AML-193 (cell line): ENCODE results near the gene DOCK8.
A peak's percentile ranks its signal among the peaks of the same experiment; 100 is the strongest.
"Not testable (repeated sequence)": the region's sequence is repeated elsewhere in the genome, so short reads cannot be mapped to it uniquely, and the experiment has no call there.

ENCODE experiments used
- DNase-seq, 2 experiments: peaks; one replicate each; lab custom pipeline; 2025; lab: John Stamatoyannopoulos, UW

DOCK8 gene

DNA sequence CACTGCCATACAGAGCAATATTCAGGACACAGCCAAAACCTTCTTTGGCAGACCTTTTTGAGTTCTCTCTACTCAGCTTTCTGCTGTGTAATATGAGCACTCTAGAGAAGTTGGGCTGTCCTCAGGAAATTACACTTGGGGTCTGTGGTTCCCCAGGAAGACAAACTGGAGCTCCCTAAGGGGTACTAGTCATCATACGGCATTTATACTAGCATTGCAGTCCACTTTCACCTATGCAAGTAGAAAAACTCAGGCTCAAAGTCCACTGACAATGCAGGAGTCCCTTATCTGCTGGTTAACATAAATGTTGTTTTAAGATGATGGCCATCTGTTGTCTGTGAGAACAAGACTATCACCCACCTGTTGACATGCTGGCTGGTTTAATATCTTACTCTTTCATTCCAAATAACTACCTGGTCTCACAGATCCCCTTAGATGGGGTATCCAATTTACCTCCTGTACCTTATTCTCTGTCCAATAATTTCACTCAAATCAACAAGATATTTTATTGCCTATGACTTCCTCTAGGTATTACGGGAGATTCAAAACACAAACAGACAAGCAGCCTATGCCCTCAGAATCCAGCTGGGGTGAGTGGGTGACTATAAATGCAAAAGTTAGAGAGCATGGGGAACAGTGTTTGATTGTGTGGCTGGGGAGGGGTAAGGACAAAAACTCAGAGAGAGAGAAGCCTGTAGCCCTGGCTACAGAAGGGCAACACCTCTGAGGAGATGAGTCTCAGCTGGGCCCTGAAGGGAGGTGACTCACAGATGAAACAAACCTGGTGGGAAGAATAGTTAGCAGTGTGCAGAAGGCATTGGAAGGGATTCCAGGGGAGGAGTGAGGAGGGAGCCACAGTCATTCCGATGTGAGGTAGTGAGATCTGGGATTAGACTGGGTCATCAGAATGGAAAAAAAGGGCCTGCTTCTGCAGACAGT is 10.2 kb downstream of the DOCK8 start:
- no peak for DNase-seq

DNA sequence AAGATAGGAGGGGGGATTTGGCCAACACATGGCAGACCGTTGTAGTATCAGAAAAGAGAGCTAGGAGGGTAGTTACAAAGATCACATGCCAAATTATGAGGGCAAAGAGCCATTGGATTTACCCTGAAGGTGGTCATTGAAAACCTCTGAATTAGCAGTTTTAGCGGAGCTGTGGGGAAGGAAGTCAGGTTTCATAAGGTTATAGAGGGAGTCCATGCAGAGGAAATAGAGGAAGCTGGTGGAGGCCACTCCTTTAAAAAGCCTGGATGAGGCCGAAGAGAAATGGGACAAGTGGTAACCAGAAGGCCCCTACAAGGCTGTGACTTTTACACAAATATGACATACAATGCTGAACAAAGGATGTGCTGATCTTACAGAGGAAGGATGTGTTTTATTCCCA is 13.2 kb downstream of the DOCK8 start:
- peak; percentile 58 to 75 for DNase-seq

DNA sequence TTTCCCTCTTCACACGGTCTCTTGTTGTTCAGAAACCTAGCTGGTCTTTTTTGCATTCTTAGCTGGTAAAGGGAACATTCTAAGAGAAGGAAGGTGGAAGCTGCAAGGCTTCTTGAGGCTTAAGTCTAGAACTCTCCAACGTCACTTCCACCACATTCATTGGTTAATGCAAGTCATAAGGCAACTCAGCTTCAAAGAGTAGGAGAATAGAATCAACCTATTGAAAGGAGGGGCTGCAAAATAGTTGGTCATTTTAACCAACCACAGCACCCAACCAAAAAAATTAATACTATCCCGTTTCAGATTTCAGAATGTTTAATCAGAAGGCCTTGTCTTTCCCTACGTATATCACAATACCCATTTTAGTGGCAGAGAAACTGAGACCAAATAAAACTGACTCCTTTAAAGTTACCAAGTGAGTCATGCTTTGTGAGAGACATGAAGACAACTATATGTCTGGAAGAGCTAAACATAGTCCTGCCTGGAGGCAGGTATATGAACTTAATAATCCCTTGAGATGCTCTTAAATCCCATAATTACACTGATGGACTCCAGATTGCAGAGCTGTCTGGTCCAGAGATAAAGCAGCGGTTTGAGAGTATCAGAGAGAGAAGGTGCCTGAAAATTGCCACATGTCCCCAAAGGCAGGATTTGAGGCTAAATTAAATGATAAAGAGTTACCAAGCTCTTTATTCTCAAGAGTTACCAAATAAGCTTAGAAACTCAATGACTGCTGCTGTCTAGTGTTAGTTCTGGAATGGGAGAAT is 14.4 kb downstream of the DOCK8 start:
- no peak for DNase-seq

DNA sequence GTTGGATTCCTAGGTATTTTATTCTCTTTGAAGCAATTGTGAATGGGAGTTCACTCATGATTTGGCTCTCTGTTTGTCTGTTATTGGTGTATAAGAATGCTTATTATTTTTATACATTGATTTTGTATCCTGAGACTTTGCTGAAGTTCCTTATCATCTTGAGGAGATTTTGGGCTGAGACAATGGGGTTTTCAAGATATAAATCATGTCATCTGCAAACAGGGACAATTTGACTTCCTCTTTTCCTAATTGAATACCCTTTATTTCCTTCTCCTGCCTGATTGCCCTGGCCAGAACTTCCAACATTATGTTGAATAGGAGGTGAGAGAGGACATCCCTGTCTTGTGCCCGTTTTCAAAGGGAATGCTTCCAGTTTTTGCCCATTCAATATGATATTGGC is 17.0 kb downstream of the DOCK8 start:
- DNase-seq = not testable (repeated sequence)

DNA sequence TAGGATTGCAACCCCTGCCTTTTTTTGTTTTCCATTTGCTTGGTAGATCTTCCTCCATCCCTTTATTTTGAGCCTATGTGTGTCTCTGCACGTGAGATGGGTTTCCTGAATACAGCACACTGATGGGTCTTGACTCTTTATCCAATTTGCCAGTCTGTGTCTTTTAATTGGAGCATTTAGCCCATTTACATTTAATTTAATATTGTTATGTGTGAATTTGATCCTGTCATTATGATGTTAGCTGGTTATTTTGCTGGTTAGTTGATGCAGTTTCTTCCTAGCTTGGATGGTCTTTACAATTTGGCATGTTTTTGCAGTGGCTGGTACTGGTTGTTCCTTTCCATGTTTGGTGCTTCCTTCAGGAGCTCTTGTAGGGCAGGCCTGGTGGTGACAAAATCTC is 19.0 kb downstream of the DOCK8 start:
- not testable (repeated sequence) for DNase-seq

DNA sequence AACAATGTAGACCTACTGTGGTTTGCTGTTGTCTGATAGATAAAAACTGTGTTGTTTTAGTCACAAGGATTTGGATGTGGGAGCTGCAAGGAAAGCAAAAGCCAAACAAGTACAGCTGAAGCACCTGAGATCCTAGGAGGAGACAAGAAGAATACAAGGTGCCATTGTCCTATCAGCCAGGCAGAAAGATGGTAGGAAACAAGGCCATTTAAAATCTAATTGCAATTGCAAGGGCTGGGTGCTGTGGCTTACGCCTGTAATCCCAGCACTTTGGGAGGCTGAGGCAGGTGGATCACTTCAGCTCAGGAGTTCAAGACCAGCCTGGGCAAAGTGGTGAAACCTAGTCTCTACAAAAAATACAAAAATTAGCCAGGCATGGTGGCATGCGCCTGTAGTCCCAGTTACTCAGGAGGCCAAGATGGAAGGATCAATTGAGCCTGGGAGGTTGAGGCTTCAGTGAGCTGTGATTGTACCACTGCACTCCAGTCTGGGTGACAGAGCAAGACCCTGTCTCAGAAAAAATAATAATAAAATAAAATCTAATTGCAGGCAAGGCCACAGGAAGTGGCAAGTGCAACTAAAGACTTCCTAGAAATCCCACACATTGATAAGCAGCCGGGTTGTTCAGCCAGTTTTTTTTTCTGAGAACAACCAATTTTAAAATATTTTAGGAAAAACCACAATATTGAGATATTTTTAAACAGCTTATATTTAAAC is 22.6 kb downstream of the DOCK8 start:
- peak; percentile 10 to 20 for DNase-seq

DNA sequence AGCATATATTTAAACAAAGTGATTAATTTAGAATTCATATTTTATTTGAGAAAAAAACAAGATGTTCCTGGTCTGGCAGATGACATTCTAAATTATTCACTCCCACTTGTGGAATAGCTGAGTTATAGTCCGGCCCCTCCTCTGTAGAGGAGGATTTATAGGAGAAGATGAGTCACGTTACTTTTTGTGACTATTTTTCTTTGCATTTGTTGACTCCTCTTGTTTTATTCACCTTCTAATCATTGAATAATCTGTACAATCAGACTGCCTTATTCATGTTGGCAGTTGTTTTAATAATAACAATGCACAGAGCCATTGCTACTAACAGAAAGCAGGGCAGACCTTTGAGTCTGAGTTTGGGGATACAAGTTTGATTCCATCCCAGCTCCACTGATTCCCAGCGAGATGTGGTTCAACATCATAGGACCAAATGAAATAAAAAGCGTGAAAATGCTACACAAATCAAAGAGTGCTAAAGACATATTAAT is 23.2 kb downstream of the DOCK8 start:
- DNase-seq = no peak

DNA sequence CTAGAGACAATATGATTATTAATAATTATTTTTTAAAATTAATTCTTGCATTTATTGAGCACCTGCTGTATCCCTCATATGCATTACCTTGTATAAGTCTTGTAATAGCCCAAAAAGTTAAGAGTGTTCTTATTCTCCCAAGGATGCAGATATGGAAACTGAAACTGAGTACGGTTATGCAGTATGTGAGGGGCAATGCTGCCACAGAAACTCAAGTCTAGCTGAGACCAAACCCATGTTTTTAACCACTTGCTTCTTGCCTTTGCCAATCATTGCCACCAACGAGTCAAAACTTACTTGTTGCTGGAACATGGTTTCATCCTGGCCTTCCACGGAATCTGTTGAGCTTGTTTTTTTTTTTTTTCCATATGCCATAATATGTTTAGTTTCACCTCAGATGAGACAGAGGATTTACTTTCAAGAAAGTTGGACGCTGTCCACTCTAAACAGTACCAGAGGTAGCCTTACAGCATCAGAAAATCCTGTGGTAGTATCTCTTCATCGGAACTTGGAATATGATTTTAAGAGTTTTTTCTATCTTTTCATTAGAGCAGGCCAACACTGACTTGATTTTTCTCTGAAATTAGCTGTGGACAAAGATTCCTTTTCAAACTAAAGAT is 27.9 kb downstream of the DOCK8 start:
- DNase-seq = no peak

DNA sequence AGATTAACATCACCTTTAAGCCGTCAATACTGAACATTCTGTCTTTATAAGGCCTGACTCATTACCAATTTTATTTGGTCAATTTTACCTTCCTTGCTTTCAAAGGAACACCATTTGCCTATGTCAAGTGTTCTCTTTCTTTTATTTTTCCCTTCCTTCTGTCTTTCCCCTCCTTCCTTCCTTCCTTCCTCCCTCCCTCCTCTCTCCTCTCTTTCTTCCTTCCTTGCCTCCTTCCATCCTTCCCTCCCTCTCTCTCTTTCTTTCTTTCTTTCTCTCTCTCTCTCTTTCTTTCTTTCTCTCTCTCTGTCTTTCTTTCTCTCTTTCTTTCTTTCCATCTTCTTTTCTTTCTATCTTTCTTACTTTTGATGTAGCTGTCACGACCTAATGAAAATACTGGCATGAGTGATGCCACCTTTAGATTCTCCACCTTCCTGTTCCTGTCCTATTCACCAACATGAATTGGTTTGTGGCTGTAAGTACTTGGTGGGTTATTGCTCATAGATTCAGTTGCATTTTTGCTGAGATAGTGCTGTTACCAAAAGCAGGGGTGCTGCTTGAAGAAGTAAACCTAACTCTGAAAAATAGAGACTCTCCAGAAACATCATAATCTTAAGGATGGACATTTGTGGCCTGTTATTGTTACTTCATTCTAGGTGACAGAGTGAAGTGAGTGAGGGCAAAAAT is 33.8 kb downstream of the DOCK8 start:
- DNase-seq = no peak

DNA sequence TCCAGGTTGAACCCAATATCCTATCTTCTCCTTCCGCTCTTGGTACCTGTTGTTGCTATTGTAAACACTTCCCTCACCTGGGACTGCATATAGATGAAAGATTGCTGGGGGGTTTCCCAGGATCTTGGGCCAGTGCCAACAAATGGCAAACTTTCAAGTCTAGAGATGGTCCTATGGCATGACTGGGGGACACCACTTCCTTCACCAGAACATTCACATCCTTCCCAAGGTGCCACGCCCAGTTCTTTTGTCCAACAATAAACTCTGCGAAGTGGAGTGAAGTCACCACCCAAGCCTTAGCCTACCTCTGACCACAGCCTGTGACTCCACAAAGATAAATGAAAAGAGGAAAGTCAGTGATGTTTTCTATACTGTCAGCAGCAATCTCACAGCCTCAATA is 34.4 kb downstream of the DOCK8 start:
- no peak for DNase-seq

DNA sequence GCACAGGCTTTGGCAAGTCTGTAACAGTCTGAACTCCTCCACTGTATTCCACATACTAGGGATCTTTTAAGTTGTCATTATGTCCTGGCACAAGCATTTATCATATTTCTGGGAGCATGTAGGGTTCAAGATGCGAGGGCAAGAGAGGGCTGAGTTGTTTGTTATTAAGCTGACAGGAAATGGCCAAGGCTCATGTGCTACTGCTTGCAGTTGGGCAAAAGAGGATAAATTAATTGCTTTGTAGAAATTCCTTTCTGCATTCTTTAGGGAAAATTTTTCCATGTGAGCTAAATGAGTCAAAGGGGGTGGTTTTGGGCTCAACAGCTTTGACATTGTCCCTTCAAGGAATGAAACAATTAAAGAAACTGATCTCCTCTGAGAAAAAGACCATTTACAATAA is 35.4 kb downstream of the DOCK8 start:
- DNase-seq = no peak

DNA sequence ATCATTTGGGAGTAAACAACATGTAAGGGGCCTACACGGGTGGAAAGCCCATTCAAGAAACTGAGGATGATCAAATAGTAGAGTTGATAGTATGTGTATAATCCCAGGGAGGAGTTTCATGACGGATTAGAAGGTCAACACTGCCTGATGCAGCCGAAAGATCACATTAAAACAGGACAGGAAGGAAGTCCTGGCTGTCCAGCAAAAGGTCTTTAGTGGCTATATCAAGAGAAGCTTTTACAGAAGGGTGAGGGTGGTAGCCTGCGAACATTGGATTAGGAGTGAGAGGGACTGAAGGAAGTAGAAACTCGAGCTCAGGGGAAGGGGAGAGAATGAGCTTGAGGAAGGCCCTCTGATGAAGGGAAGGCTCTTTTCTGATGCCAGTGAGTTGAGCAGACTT is 36.0 kb downstream of the DOCK8 start:
- DNase-seq = no peak

DNA sequence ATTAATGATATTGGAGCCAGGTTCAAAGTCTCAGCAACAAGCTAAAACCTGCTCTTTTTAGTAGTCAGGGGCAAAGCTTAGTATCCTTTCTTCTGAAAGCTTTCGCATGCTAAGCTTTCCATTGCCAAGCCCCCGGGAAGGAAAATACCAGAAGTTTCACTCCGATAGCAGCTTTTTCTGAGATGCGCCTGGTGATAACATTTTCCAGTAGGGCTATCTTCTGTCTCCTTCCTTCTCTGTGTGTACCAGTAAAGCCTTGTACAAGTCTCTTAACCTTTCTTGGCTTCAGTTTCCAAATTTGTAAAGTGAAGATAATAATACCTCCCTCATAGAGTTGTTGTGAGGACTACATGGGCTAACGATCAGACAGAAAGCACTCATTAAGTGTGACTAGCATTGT is 36.7 kb downstream of the DOCK8 start:
- no peak for DNase-seq

DNA sequence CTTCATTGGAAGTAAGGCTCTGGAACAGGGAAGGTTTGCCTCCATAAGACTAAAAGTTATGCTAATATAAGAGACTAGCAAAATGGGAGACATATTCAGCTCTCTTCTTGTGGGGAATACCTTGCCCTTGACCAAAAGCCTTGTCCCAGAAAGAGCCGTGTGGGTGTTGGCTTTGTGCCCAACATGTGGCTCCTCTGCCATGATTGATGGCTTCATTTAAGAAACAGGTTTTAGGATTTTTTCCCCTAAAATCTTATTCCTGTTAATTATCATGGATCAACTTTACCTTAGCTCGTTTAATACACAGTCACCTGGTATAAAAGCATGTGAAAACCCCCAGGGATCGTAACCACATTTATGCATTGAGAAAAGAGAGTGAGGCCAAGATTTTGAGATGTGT is 38.9 kb downstream of the DOCK8 start:
- no peak for DNase-seq

DNA sequence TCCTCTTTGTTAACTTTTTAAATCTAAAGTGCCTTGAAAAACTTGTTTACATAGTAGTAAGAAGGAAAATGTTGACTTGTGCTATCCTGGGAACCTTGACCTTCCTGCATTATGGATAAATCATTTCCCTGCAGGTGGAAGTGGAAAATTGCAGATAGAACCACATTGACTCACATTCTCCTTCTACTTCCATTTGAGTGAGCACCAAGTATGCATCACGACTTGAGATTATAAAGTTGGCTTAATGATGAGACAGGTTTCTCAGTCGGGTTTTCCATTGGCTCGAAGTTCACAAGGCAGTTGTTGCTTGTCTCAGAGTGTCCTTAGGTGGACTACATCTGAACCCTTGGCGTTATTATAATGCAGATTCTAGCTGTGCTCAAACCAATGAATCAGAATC is 39.9 kb downstream of the DOCK8 start:
- no peak for DNase-seq

DNA sequence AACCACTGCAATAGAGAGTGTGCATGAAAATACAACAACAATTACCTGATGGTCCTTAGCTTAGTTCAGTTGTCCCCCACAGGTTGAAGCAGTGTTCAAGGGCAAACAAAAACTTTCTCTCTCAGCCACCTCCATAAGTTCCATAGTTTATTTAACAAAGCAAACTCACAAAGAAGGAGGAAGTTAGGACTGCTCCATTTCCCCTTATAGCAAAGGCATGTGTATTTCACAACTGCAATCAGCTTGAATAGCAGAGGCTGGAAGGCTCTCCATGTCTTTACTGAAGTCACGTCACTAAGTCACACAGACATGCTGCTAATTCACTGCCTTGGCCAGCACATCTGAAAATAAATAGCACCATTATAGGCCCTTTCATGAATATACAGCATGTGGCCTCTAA is 43.3 kb downstream of the DOCK8 start:
- DNase-seq = peak; percentile 86 to 92

DNA sequence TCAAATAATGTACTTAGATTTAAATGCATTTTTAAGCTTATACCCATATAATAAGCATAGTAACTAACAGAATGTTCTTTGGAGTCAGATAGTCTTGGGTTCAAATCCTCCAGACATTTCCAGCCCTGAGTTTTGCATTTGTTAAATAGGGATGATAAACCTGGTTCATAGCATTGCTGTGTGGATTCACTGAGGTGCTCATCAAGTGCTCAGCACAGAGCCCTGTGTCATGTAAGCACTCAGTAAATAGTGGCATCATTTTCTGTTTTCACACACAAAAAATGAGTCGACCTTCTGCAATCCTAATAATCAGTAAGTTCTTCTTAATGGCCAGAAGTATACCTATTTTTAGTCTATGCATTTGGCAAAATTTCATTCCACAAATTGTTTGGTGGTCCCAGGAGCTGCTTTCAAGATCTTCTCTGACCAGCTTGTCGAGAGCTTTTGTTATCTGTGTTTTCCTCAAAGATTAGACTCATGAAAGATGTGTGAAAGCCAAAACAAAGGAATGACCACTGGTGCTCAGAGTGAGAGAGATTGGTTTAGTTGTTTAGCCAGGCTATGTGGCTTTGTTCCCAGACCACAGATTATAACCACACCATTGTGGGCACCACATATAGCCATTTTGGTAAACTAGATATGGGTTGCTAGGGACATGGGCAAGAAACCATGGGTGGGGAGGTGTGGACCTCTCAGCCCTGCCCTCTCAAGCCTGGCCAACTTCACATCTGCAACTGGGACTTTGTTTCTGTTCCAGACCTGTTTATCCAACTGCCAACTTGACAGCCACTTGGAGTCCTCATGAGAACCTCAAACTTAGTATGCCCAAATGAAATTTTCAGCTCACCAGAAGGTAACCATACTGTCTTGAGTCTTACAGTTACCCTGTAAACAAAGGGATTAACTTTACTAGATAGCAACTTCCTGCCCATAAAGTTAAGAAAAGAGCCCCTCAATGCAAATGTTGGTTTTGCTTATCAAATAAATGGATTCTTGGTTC is 45.0 kb downstream of the DOCK8 start:
- DNase-seq = no peak

DNA sequence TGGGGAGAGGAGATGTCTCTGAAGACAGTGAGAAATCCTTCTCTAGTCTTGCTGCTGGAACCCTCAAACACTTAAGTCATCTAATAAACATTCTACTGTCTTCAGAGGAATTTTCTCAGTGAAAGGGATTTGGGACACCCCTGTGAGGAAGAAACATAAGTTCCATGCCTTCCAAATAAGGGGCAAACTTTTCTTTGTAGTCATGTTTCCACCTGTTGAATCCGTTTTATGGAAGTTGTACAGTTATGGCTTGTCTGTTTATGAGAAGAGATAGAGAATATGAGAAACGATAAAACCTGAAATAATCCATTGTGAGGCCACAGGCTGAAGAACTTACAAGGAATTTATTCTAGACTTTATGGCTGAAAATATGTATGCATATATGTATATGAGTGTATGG is 49.6 kb downstream of the DOCK8 start:
- DNase-seq = no peak

DNA sequence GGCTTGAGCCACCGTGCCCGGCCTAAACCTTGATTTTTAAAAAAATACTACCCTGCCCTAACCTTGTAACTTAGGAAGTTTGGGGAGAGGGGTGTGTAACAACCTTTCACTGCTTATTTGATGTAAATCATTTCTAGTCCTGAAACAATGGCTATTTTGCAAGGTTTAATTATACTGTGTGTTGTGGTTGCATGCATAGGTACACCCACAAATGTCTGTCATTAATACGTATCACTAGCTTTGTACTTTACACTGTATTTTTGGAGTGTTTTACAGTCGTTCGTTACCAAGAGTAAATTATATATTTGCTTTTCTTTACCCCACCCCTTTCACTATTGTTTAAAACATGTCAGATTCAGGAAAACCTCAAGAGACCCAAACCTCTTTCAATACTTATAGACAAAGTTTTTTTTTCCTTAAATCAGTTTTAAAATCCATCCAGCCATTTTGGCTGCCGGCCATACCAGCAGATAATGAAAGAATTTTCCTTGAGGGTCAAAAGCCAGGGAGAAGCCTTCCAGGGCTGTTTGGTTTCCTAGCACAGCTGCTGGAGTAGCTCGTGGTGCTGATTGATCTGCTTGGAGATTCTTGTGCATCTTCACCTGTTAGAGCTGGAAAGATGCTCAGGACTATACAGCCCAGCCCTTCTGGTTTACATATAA is 50.7 kb downstream of the DOCK8 start:
- no peak for DNase-seq

DNA sequence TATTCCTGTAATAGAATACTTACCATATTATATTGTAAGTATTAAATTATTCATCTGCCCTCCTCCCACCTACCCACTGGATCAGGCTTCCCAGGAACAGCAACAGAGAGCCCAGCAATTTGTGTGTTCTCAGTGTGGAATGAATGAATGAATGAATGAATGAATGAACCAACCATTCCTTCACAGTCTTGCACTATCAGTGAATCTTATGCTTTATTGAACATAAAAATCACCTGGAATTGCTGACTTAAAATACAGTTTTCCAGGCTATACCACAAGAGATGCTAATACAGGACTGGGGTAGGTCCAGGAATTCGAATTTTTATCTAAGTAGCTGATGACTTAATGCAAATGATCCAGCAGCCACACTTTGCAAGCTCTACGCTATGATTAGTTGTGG is 51.6 kb downstream of the DOCK8 start:
- no peak for DNase-seq
